Lower leg skin (tissue), 4 donors: Measurements from ENCODE around the gene PTK6. TPM values are rescaled to one million over a fixed set of nuclear protein-coding genes. Genes with fewer than 3 reads are reported as not detected.

ENCODE experiments used
- DNase-seq, 2 donors: peaks; one replicate each; pipeline ENCODE4 v3.0.0-alpha.2; 2019; ENCODE audit warnings: low spot score in 2 of 2
- H3K4me3 ChIP-seq: fragments of 200-600 bp; sonication (generic); 2 replicates; pipeline ENCODE4 v1.5.1; 2017; ENCODE audit warnings: mild to moderate bottlenecking, low read depth; ENCODE audit not compliant: poor library complexity, severe bottlenecking
- CTCF ChIP-seq, 3 donors: fragments of 450-650 bp; IDR thresholded peaks; one replicate each; pipeline ENCODE4 v1.5.1; 2016; ENCODE audit warnings: antibody characterized with exemption in 3 of 3, mild to moderate bottlenecking in 3 of 3, moderate library complexity in 2 of 3
- POLR2A ChIP-seq, 2 donors: fragments of 450-650 bp; IDR thresholded peaks; one replicate each; pipeline ENCODE4 v1.6.1; 2016 to 2017; ENCODE audit warnings: antibody characterized with exemption in 2 of 2, mild to moderate bottlenecking in 1 of 2, moderate library complexity in 1 of 2
- WGBS, 2 donors: methylation state at CpG; one replicate each; pipeline ENCODE4 v1.1.5; 2018; 5-methylcytosine and 5-hydroxymethylcytosine counted together
- intact Hi-C: fragments of 100-400 bp; cut with DNase I; formaldehyde crosslinking; loops from one replicate; pipeline ENCODE4 v1.15.0; 2023; ENCODE audit warnings: low total_unique reads
- total RNA-seq, 4 donors: library from RNA; depleted of rRNA; stranded (reverse); fragments of >200 nt; gene quantifications; one replicate each; pipeline ENCODE4 v1.1.0, GENCODE V29; 2016

Gene PTK6
- total RNA-seq, 4 donors from 2014 or later: 72.4 to 101 (median 79.9) TPM

- intact Hi-C loops: loop anchor here (5.0 kb wide), 1 partner anchor 430 kb away; no protein-coding TSS in a partner anchor
Measured at GRCh38 chr20:63542696-63543095, 5.5 kb upstream of the PTK6 start.

DNA sequence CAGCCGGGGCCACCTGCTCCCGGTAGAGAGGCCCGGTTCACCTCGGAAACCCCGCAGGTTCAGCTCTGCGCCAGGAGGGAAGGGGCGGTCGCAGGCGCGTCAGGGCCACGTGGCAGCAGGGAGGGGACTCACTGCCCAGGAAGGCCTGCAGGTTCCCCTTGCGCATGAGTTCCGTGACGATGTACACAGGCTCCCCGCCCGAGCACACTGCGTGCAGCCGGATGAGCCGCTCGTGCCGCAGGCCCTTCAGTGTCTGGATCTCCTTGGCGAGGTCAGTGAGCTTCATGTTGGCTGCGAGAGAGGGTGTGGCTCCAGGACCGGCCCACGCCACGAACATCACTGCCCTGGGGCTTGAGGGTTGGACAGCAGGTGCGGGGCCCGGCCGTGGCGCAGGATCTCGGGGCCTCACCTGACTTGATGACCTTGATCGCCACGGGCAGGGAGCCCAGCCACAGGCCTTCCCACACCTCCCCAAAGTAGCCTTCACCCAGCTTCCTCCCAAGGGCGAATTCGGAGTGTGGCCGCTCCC, 4.9 kb upstream of the PTK6 start:
- intact Hi-C loops: loop anchor here (5.0 kb wide), 1 partner anchor 430 kb away; no protein-coding TSS in a partner anchor
- H3K4me3 ChIP-seq: no peak overlapping the region
- no peak for TF ChIP-seq POLR2A (IDR thresholded peaks at IDR 0.05)
- TF ChIP-seq CTCF (IDR thresholded peaks at IDR 0.05): no peak
- 50 to 64% methylated on average over 17 to 28 of the region's 36 CpGs for WGBS, 2 donors
- no peak for DNase-seq

More at GRCh38 chr20:63542696-63543095, 5.5 kb upstream of the PTK6 start:
- 58 to 69% methylated on average over 3 to 7 of the region's 10 CpGs for WGBS, 2 donors
- no peak overlapping the region for H3K4me3 ChIP-seq
- DNase-seq: no peak
- TF ChIP-seq CTCF (IDR thresholded peaks at IDR 0.05) (no peak), POLR2A (IDR thresholded peaks at IDR 0.05) (no peak)

- no peak for DNase-seq
- TF ChIP-seq CTCF (IDR thresholded peaks at IDR 0.05) (no peak), POLR2A (IDR thresholded peaks at IDR 0.05) (no peak)
- intact Hi-C loops: loop anchor here (5.0 kb wide), 1 partner anchor 431 kb away; no protein-coding TSS in a partner anchor
- WGBS, 2 donors: 89 to 91% methylated on average over 22 to 25 of the region's 28 CpGs
- H3K4me3 ChIP-seq: no peak overlapping the region
Measured at GRCh38 chr20:63541371-63541770, 4.2 kb upstream of the PTK6 start.

GRCh38 chr20:63540417-63541186, 3.4 kb upstream of the PTK6 start:
- H3K4me3 ChIP-seq: no peak overlapping the region
- intact Hi-C loops: loop anchor here (5.0 kb wide), 1 partner anchor 432 kb away; no protein-coding TSS in a partner anchor
- DNase-seq: no peak
- 25 to 49% methylated on average over 26 to 47 of the region's 49 CpGs for WGBS, 2 donors
- TF ChIP-seq POLR2A (IDR thresholded peaks at IDR 0.05) (no peak), CTCF (IDR thresholded peaks at IDR 0.05) (no peak)

GRCh38 chr20:63539441-63540370, 2.5 kb upstream of the PTK6 start:
- 83 to 88% methylated on average over 27 to 29 of the region's 29 CpGs for WGBS, 2 donors
- TF ChIP-seq CTCF (IDR thresholded peaks at IDR 0.05) (no peak), POLR2A (IDR thresholded peaks at IDR 0.05) (no peak)
- DNase-seq: no peak
- H3K4me3 ChIP-seq: no peak overlapping the region
- intact Hi-C loops: loop anchor here (5.0 kb wide), 1 partner anchor 433 kb away; no protein-coding TSS in a partner anchor
